ENCODE results near the gene CEP192.
"Not testable (repeated sequence)": the region's sequence is repeated elsewhere in the genome, so short reads cannot be mapped to it uniquely, and the experiment has no call there.

GRCh38 chr18:12997330-12997729 is 6.2 kb downstream of the CEP192 start:
- TF ChIP-seq CTCF, POLR2A (IDR thresholded peaks at IDR 0.05): not testable (repeated sequence)

Measured in testis (tissue), 2 donors.